Measurements from ENCODE around the gene APPBP2. TPM values are rescaled to one million over a fixed set of nuclear protein-coding genes. Genes with fewer than 3 reads are reported as not detected.
A peak's percentile ranks its signal among the peaks of the same experiment; 100 is the strongest.

The APPBP2 gene, protein sequence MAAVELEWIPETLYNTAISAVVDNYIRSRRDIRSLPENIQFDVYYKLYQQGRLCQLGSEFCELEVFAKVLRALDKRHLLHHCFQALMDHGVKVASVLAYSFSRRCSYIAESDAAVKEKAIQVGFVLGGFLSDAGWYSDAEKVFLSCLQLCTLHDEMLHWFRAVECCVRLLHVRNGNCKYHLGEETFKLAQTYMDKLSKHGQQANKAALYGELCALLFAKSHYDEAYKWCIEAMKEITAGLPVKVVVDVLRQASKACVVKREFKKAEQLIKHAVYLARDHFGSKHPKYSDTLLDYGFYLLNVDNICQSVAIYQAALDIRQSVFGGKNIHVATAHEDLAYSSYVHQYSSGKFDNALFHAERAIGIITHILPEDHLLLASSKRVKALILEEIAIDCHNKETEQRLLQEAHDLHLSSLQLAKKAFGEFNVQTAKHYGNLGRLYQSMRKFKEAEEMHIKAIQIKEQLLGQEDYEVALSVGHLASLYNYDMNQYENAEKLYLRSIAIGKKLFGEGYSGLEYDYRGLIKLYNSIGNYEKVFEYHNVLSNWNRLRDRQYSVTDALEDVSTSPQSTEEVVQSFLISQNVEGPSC
- 51.7 and 65.0 TPM in 2 replicates for total RNA-seq
- long read RNA-seq, full-length matches to known transcripts = 36 of 65 reads
- long read RNA-seq, partial matches to known transcripts = 6 of 65 reads
- long read RNA-seq, other reads (novel, unspliced or antisense) = 23 of 65 reads

DNA sequence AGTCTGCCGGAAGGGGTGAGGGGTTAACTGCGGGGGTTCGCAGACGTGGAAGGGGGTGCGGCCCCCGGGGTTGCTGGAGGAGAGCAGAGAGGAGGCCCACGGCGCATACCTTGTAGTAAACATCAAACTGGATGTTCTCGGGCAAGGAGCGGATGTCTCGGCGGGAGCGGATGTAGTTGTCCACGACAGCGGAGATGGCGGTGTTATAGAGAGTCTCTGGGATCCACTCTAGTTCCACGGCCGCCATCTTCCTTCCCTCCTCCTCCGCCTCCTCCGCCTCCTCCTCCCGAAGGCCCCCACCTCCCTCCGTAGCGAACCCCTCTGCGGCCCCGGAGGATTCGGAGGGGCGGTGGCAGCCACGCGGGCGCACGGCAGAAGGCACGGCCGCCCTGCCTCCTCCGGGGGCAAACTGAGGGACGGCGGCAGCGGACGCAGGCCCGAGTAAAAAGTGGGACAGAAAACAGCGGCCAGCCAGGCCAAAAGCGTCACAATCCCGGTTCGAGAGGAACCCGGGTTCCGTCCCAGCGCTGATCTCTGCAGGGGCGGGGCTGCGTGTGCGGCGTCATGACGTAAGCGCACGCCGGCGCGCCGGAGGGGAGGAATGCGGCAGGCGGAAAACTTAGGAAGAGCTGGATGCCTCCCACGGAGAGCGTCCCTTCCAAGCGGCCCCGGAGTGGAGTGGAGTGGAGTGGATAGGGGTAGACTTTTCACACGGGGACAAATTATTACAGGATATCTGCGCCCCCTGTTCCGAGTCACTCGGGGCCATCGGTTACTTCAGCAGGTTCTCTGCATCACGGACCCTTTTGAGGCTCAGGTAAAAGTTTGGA lies at the start of gene APPBP2:
APPBP2 (minus strand) TSS at position 558 of the 830 bp plus-strand sequence; CDS start at position 247, 311 bp downstream.
- Mint-ChIP-seq H3K9me3 (ENCODE audit: unreplicated experiment) (no peaks in the 10 kb centered on the region), H3K4me3 (ENCODE audit: unreplicated experiment) (peak within 1 kb of the TSS; percentile 94), H3K27me3 (ENCODE audit: unreplicated experiment) (no peaks in the 10 kb centered on the region), H3K36me3 (ENCODE audit: unreplicated experiment) (peaks cover 3% of the 10 kb centered on the region), H3K4me1 (ENCODE audit: unreplicated experiment) (peaks cover 36% of the 10 kb centered on the region), H3K27ac (ENCODE audit: unreplicated experiment) (peak within 1 kb of the TSS; percentile 95)
- peak; percentile 95 for DNase-seq (ENCODE audit: extremely low spot score, unreplicated experiment)
- TF ChIP-seq, protein P1, sequence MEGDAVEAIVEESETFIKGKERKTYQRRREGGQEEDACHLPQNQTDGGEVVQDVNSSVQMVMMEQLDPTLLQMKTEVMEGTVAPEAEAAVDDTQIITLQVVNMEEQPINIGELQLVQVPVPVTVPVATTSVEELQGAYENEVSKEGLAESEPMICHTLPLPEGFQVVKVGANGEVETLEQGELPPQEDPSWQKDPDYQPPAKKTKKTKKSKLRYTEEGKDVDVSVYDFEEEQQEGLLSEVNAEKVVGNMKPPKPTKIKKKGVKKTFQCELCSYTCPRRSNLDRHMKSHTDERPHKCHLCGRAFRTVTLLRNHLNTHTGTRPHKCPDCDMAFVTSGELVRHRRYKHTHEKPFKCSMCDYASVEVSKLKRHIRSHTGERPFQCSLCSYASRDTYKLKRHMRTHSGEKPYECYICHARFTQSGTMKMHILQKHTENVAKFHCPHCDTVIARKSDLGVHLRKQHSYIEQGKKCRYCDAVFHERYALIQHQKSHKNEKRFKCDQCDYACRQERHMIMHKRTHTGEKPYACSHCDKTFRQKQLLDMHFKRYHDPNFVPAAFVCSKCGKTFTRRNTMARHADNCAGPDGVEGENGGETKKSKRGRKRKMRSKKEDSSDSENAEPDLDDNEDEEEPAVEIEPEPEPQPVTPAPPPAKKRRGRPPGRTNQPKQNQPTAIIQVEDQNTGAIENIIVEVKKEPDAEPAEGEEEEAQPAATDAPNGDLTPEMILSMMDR (IDR thresholded peaks at IDR 0.05) = no peak

DNA sequence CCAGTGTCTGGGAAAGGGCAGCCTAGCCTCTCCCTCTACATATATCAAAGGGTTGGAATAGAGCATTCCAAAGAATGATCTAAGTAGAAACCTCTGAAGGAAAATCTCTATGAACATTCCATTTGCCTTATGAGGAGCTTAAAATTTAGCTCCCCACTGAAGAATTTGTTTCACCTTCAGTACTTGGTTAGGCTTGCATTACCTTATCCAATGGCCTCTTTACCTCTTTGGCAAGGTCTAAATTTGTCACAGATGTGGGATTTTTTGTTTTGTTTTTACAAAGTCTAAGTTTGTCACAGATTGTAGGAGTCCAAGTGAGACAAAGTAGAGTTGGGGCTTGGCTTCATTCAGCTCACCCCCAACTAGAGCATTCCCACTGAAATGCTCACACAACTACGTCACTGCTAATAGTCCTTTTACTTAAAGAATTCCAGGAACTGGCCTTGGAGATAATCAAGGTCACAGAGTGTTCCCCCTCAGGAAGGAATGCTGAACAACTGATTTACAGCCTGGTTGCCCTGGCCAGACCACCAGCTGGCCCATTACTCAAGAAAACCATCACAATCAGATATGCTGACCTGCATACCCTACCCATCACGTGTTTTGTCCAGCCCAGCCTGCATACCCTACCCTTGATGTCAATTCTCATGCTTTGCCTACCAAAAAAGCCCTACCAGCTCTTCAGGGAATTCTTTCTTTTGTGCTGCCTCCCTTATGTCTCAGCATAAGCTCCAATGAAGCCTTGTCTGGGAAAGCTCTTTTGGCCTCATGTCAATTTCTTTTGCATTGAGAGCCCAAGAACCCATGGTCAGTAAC lies 47.4 kb upstream of the APPBP2 start:
- TF ChIP-seq, protein P1 (IDR thresholded peaks at IDR 0.05) = no peak
- Mint-ChIP-seq H3K27ac (ENCODE audit: unreplicated experiment) (no peak overlapping the region), H3K9me3 (ENCODE audit: unreplicated experiment) (no peaks in the 10 kb centered on the region), H3K4me1 (ENCODE audit: unreplicated experiment) (peaks cover 22% of the 10 kb centered on the region), H3K36me3 (ENCODE audit: unreplicated experiment) (no peaks in the 10 kb centered on the region), H3K4me3 (ENCODE audit: unreplicated experiment) (no peak overlapping the region), H3K27me3 (ENCODE audit: unreplicated experiment) (no peaks in the 10 kb centered on the region)
- no peak for DNase-seq (ENCODE audit: extremely low spot score, unreplicated experiment)

DNA sequence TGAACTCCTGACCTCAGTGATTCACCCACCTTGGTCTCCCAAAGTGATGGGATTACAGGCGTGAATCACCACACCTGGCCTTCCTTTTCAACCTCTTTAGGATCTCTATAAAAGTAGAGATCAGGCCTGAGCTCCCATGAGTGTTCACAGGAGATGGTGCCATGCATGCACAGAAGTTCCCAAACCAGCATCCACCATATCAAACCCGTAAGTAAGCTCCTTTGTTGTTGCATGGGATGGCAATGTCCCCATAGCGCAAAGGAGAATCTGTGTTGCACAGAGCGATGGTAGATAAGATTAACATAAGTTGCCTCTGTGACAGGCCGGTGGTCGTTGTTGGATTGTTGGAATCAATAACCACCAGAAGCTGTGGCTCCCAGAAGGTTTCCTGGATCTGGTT lies 39.2 kb upstream of the APPBP2 start:
- TF ChIP-seq, protein P1 (IDR thresholded peaks at IDR 0.05) = no peak
- H3K9me3 Mint-ChIP-seq (ENCODE audit: unreplicated experiment) = no peaks in the 10 kb centered on the region
- H3K36me3 Mint-ChIP-seq (ENCODE audit: unreplicated experiment) = no peaks in the 10 kb centered on the region

DNA sequence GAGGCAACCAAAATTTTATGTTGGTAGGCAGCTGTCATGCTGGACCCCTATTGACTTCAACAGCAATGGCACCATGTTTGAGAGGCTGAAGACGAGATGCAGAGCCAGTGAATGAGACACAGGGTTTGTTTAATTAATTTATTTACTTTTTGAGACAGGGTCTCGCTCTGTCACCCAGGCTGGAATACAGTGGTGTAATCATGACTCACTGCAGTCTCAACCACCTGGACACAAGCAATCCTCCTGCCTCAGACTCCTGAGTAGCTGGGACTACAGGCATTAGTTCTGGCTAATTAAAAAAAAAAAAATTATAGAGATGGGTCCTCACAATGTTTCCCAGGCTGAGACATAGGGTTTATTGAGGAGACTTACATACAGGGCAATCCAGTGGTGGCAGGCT lies 37.7 kb upstream of the APPBP2 start:
- Mint-ChIP-seq H3K36me3 (ENCODE audit: unreplicated experiment) (no peaks in the 10 kb centered on the region), H3K27ac (ENCODE audit: unreplicated experiment) (no peak overlapping the region), H3K4me3 (ENCODE audit: unreplicated experiment) (no peak overlapping the region), H3K27me3 (ENCODE audit: unreplicated experiment) (peaks cover 2% of the 10 kb centered on the region), H3K4me1 (ENCODE audit: unreplicated experiment) (no peaks in the 10 kb centered on the region), H3K9me3 (ENCODE audit: unreplicated experiment) (no peaks in the 10 kb centered on the region)
- TF ChIP-seq, protein P1 (IDR thresholded peaks at IDR 0.05) = no peak
- no peak for DNase-seq (ENCODE audit: extremely low spot score, unreplicated experiment)

More for the DNA sequence above, 39.2 kb upstream of the APPBP2 start:
- peaks cover 2% of the 10 kb centered on the region for H3K27me3 Mint-ChIP-seq (ENCODE audit: unreplicated experiment)
- no peak for DNase-seq (ENCODE audit: extremely low spot score, unreplicated experiment)
- no peak overlapping the region for H3K4me3 Mint-ChIP-seq (ENCODE audit: unreplicated experiment)
- no peak overlapping the region for H3K27ac Mint-ChIP-seq (ENCODE audit: unreplicated experiment)
- H3K4me1 Mint-ChIP-seq (ENCODE audit: unreplicated experiment) = peaks cover 3% of the 10 kb centered on the region
